Kidney epithelial cell (primary cell): ENCODE measurements around the gene KRT26. TPM values are rescaled to one million over a fixed set of nuclear protein-coding genes. Genes with fewer than 3 reads are reported as not detected.

Experiments used
- DNase-seq: peaks from one replicate; pipeline ENCODE4 v3.0.0-alpha.2; 2010; ENCODE audit warnings: low read depth
- H3K27me3 ChIP-seq: 2 replicates; pipeline ENCODE4 v1.6.0; 2011; ENCODE audit warnings: low read length; ENCODE audit not compliant: control insufficient read depth, insufficient read depth
- H3K36me3 ChIP-seq: 2 replicates; pipeline ENCODE4 v1.5.1; 2011; ENCODE audit warnings: low read length; ENCODE audit not compliant: control insufficient read depth, insufficient read depth
- H3K4me3 ChIP-seq: 2 replicates; pipeline ENCODE4 v1.5.1; 2011; ENCODE audit warnings: low read depth, mild to moderate bottlenecking, control low read depth, low read length
- total RNA-seq: library from RNA; depleted of rRNA; stranded (reverse); fragments of >200 nt; gene quantifications from 2 replicates; pipeline ENCODE4 v1.2.3, GENCODE V29; 2015
- TF ChIP-seq, protein P1 (sequence below): IDR thresholded peaks from 2 replicates; pipeline ENCODE4 v1.5.1; 2011; ENCODE audit warnings: mild to moderate bottlenecking, moderate library complexity, low read length, control low read depth, inconsistent platforms; ENCODE audit not compliant: insufficient read depth, poor library complexity, severe bottlenecking

KRT26 gene
- total RNA-seq, 1 donor from 2014 or later: not detected

DNA sequence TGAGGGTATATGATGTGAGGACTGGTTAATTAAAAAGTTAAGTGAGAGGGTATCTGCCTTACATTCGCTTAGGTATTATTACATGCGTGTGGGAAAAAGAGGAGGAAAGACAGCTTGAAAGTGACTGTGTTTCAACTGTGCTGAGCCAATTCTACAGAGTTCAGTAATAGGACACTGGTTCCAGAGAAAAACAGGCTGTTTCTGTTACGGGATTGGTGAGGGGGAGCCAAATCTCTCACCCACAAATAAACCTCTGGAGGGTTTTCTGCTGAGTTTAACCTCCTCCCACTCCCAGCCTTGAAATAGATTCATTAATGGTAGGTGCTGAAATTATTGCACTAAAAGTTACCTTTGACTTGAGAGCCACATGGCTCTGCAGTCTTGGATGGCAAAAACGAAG, 3.9 kb upstream of the KRT26 start:
- Histone ChIP-seq H3K36me3 (no peaks in the 10 kb centered on the region), H3K27me3 (no peaks in the 10 kb centered on the region), H3K4me3 (no peak overlapping the region)
- TF ChIP-seq, protein P1, sequence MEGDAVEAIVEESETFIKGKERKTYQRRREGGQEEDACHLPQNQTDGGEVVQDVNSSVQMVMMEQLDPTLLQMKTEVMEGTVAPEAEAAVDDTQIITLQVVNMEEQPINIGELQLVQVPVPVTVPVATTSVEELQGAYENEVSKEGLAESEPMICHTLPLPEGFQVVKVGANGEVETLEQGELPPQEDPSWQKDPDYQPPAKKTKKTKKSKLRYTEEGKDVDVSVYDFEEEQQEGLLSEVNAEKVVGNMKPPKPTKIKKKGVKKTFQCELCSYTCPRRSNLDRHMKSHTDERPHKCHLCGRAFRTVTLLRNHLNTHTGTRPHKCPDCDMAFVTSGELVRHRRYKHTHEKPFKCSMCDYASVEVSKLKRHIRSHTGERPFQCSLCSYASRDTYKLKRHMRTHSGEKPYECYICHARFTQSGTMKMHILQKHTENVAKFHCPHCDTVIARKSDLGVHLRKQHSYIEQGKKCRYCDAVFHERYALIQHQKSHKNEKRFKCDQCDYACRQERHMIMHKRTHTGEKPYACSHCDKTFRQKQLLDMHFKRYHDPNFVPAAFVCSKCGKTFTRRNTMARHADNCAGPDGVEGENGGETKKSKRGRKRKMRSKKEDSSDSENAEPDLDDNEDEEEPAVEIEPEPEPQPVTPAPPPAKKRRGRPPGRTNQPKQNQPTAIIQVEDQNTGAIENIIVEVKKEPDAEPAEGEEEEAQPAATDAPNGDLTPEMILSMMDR: no peak
- DNase-seq: no peak

GRCh38 chr17:40765657-40766056, 6.3 kb downstream of the KRT26 start:
- TF ChIP-seq, protein P1: no peak
- Histone ChIP-seq H3K4me3 (no peak overlapping the region), H3K36me3 (no peaks in the 10 kb centered on the region), H3K27me3 (no peaks in the 10 kb centered on the region)
- DNase-seq: no peak

GRCh38 chr17:40763752-40764151, 8.2 kb downstream of the KRT26 start:
- Histone ChIP-seq H3K36me3 (no peaks in the 10 kb centered on the region), H3K27me3 (no peaks in the 10 kb centered on the region)
- TF ChIP-seq, protein P1: no peak

DNA sequence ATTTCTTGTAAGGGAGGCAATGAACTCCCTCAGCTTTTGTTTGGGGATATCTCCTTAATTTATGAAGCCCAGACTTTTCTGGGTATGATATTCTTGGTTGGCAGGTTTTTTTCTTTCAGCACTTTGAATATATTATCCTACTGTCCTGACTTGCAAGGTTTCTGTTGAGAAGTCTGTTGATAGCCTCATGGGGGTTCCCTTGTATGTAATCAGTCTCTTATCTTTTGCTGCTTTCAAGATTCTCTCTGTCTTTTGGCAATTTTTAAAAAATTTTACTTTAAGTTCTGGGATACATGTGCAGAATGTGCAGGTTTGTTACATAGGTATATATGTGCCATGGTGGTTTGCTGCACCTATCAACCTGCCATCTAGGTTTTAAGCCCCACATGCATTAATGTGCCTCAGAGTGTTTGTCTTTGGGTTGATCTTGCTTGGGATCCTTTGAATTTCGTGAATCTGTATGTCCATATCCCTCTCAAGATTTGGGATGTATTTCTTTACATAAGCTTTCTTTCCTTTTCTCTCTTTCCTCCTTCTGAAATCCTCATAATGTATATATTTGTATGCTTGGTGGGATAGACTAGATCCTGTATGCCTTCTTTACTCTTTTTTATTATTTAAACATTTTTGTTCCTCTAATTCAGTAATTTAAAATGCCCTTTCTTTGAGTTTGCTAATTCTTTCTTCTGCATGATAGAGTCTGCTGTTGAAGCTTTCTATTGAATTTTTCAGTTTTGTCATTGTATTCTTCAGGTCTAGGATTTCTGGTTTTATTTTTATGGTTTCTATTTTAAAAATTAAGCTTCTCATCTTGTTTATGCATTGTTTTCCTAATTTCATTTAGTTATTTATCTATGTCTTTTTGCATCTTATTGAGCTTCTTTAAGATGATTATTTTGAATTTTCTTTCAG, 11.6 kb downstream of the KRT26 start:
- DNase-seq: no peak
- no peak overlapping the region for H3K4me3 ChIP-seq
- TF ChIP-seq, protein P1: no peak
- no peaks in the 10 kb centered on the region for H3K36me3 ChIP-seq
- H3K27me3 ChIP-seq: no peaks in the 10 kb centered on the region

More at GRCh38 chr17:40763752-40764151, 8.2 kb downstream of the KRT26 start:
- no peak overlapping the region for H3K4me3 ChIP-seq
- no peak for DNase-seq

DNA sequence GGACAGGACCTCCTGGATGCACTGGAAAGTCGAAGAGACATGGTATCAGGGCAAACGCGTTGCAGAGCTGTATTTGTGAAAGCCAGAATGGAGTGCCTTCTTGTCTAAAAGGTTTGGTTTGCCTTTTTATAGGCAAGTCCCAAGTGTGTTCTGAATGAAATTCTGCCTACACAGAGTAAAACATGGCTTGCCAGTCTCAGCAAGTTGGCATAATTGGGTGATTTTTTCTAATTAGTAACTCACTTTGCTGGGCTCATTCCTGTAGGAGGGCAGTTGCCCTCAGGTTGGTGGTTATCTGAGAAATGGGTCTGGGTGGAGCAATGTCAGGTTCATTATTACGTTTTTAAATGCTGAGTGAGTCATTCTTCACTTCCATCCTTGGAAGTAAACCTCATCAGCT, 16.8 kb downstream of the KRT26 start, which contains the start of gene KRT25:
TSS of gene KRT25 (minus strand) at position 101 of the 400 bp plus-strand sequence. CDS start at position 41, 60 bp downstream.
- H3K4me3 ChIP-seq: no peak within 1 kb of the TSS
- no peaks in the 10 kb centered on the region for H3K27me3 ChIP-seq
- TF ChIP-seq, protein P1: no peak

More for the DNA sequence above, 16.8 kb downstream of the KRT26 start, which contains the start of gene KRT25:
- no peak for DNase-seq
- no peaks in the 10 kb centered on the region for H3K36me3 ChIP-seq
